Nephron progenitor cell (in vitro differentiated cells): Measurements from ENCODE around the gene TBCC.

Source experiments
- DNase-seq: peaks from one replicate; pipeline ENCODE4 v3.0.0; 2021
- H3K27ac Mint-ChIP-seq: 2 replicates; pipeline ENCODE4 v1.8.0; 2021; ENCODE audit warnings: mild to moderate bottlenecking, moderate library complexity, mixed read lengths
- H3K27me3 Mint-ChIP-seq: 2 replicates; pipeline ENCODE4 v1.8.0; 2021; ENCODE audit warnings: mild to moderate bottlenecking, low read depth, mixed read lengths; ENCODE audit not compliant: poor library complexity
- H3K36me3 Mint-ChIP-seq: 2 replicates; pipeline ENCODE4 v1.8.0; 2021; ENCODE audit warnings: low read depth, mixed read lengths
- H3K4me1 Mint-ChIP-seq: 2 replicates; pipeline ENCODE4 v1.8.0; 2021; ENCODE audit warnings: mixed read lengths
- H3K4me3 Mint-ChIP-seq: 2 replicates; pipeline ENCODE4 v1.8.0; 2021; ENCODE audit warnings: mild to moderate bottlenecking, moderate library complexity, mixed read lengths
- H3K9me3 Mint-ChIP-seq: 2 replicates; pipeline ENCODE4 v1.8.0; 2021; ENCODE audit warnings: mild to moderate bottlenecking, moderate library complexity, mixed read lengths
- TF ChIP-seq, protein P1 (sequence below): fragments of 200-600 bp; sonication (generic); IDR thresholded peaks from 2 replicates; pipeline ENCODE4 v1.5.0; 2021; ENCODE audit warnings: antibody characterized with exemption

Gene TBCC

DNA sequence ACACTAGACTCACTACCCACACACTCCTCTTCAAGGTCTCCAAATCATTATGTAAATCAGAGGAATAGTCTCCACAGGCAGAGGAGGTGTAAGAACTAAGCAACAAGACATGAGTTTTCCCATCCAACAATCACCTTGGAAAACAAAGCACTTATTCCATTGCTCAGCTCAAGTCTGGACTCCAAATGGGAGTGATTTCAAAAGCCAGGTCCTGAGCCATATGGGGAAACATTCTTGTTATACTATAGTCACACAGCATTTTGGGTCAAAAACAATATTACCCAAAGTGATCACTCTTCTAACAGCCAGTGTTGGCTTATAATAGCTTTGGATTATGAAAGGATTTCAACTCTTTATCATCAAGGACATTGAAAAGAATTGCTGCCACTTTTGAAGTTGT lies 19.9 kb downstream of the TBCC start:
- TF ChIP-seq, protein P1, sequence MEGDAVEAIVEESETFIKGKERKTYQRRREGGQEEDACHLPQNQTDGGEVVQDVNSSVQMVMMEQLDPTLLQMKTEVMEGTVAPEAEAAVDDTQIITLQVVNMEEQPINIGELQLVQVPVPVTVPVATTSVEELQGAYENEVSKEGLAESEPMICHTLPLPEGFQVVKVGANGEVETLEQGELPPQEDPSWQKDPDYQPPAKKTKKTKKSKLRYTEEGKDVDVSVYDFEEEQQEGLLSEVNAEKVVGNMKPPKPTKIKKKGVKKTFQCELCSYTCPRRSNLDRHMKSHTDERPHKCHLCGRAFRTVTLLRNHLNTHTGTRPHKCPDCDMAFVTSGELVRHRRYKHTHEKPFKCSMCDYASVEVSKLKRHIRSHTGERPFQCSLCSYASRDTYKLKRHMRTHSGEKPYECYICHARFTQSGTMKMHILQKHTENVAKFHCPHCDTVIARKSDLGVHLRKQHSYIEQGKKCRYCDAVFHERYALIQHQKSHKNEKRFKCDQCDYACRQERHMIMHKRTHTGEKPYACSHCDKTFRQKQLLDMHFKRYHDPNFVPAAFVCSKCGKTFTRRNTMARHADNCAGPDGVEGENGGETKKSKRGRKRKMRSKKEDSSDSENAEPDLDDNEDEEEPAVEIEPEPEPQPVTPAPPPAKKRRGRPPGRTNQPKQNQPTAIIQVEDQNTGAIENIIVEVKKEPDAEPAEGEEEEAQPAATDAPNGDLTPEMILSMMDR, result no peak
- H3K4me3 Mint-ChIP-seq, result no peak overlapping the region
- peaks cover 2% of the 10 kb centered on the region for H3K9me3 Mint-ChIP-seq
- peaks cover 37% of the 10 kb centered on the region for H3K27me3 Mint-ChIP-seq
- no peak overlapping the region for H3K27ac Mint-ChIP-seq
- H3K36me3 Mint-ChIP-seq, result no peaks in the 10 kb centered on the region
- peaks cover 7% of the 10 kb centered on the region for H3K4me1 Mint-ChIP-seq
- no peak for DNase-seq

DNA sequence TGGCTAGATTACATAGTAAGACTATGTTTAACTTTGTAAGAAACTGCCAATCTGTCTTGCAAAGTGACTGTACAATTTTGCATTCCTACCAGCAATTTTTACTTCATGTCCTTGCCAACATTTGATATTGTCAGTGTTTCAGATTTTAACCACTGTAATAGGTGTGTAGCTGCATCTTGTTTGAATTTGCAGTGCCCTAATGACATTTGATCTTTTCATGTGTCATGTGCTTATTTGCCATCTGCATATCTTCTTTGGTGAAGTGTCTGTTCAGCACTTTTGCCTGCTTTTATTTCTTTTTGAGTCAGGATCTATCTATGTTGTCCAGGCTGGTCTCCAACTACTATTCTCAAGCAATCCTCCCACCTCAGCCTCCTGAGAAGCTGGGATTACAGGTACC lies 21.1 kb downstream of the TBCC start:
- TF ChIP-seq, protein P1, result no peak
- no peak for DNase-seq
- Mint-ChIP-seq H3K36me3 (no peaks in the 10 kb centered on the region), H3K27me3 (peaks cover 48% of the 10 kb centered on the region), H3K9me3 (no peaks in the 10 kb centered on the region), H3K4me1 (peaks cover 7% of the 10 kb centered on the region), H3K27ac (no peak overlapping the region), H3K4me3 (no peak overlapping the region)

- H3K4me3 Mint-ChIP-seq, result no peak within 1 kb of the TSS
- H3K27ac Mint-ChIP-seq, result no peak within 1 kb of the TSS
- H3K4me1 Mint-ChIP-seq, result peaks cover 7% of the 10 kb centered on the region
- H3K27me3 Mint-ChIP-seq, result peaks cover 50% of the 10 kb centered on the region
- no peak for DNase-seq
- H3K9me3 Mint-ChIP-seq, result no peaks in the 10 kb centered on the region
- TF ChIP-seq, protein P1, result no peak
- no peaks in the 10 kb centered on the region for H3K36me3 Mint-ChIP-seq
Observed at GRCh38 chr6:42722497-42722896, 23.4 kb downstream of the TBCC start, which contains the start of gene PRPH2. PRPH2 (minus strand) TSS chr6:42722597; CDS start chr6:42722334, 263 bp downstream.

DNA sequence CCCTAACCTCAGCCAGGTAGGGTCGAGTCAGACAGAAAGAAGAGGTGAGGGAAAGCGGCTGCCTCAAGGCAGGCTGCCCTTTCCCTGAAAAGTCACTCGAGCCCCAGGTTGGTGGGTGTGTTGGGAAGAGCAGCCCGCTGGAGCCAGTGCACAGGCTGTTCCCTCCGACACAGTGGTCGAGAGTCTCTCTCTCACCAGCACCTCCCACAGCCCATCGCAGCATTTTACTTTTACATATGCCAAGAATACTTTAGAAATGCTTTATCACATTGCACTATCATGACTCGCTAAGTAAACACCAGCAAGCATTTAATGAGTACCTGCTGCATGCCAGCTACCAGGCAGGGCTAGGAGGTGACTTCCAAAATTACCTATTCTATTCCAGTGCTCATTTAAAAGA lies 25.2 kb downstream of the TBCC start:
- Mint-ChIP-seq H3K27me3 (peaks cover 50% of the 10 kb centered on the region), H3K4me3 (no peak overlapping the region), H3K27ac (no peak overlapping the region), H3K9me3 (no peaks in the 10 kb centered on the region), H3K4me1 (no peaks in the 10 kb centered on the region), H3K36me3 (no peaks in the 10 kb centered on the region)
- no peak for DNase-seq
- TF ChIP-seq, protein P1, result no peak

DNA sequence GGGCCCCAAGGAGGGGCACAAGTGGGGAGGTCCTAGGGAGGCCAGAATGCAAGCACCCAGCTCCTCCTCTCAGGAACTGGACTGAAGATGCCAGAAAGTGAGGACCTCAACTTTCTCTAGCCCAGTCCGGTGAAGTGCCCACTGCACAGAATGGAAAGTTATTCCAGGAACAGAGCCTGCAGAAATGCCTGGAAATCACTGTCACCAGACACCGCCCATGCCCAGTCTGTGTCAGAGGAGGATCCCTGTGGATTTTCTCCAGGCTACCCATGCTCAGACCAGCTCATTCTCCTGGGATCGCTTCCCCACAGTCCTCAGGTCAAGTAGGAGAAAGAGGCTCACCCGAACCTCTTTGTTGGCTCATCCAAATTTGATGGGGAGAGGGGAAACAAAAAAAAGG lies 30.0 kb downstream of the TBCC start:
- H3K27ac Mint-ChIP-seq, result no peak overlapping the region

More for the DNA sequence above, 30.0 kb downstream of the TBCC start:
- H3K4me3 Mint-ChIP-seq, result no peak overlapping the region
- TF ChIP-seq, protein P1, result no peak
- no peak for DNase-seq
- H3K4me1 Mint-ChIP-seq, result peaks cover 7% of the 10 kb centered on the region
- H3K36me3 Mint-ChIP-seq, result no peaks in the 10 kb centered on the region
- H3K27me3 Mint-ChIP-seq, result peaks cover 18% of the 10 kb centered on the region
- H3K9me3 Mint-ChIP-seq, result peaks cover 18% of the 10 kb centered on the region
